ENCODE measurements around the gene VTI1A. TPM values are rescaled to one million over a fixed set of nuclear protein-coding genes. Genes with fewer than 3 reads are reported as not detected.

The VTI1A gene
- total and polyA plus RNA-seq, 2 experiments from 2014 or later: 26.8 to 31.0 TPM

GRCh38 chr10:112859793-112860192 lies 412.8 kb downstream of the VTI1A start:
- Histone ChIP-seq H3K27ac (ENCODE audit: low read depth) (no peak overlapping the region), H3F3A (replicated peaks; ENCODE audit: low read depth) (no peaks in the 10 kb centered on the region), H4K20me1 (replicated peaks; ENCODE audit: insufficient read depth) (no peaks in the 10 kb centered on the region), H3K4me1 (ENCODE audit: insufficient read depth) (no peaks in the 10 kb centered on the region), H3K4me3 (no peak overlapping the region), H2AFZ (no peak overlapping the region), H3K27me3 (ENCODE audit: insufficient read depth) (no peaks in the 10 kb centered on the region), H3K36me3 (ENCODE audit: insufficient read depth) (no peaks in the 10 kb centered on the region), H3K4me2 (no peak overlapping the region), H3K9me2 (ENCODE audit: insufficient read depth) (peaks cover 12% of the 10 kb centered on the region), H3K79me2 (replicated peaks; ENCODE audit: insufficient read depth) (no peaks in the 10 kb centered on the region)
- ATAC-seq (no peak), DNase-seq (ENCODE audit: low spot score) (no peak)
- Mint-ChIP-seq H3K9me3 (peaks cover 10% of the 10 kb centered on the region), H3K36me3 (ENCODE audit: low read depth) (peaks cover 6% of the 10 kb centered on the region), H3K4me3 (no peak overlapping the region), H3K27ac (no peak overlapping the region), H3K4me1 (no peaks in the 10 kb centered on the region), H3K27me3 (ENCODE audit: insufficient read depth, low read depth, poor library complexity) (peaks cover 5% of the 10 kb centered on the region)
- TF ChIP-seq CREB1 (CRISPR knock-in tag; IDR thresholded peaks at IDR 0.05; ENCODE audit: low read depth) (no peak), ZNF462 (CRISPR knock-in tag; IDR thresholded peaks at IDR 0.05) (no peak), EZH2phosphoT487 (IDR thresholded peaks at IDR 0.05; ENCODE audit: unreplicated experiment) (no peak), EZH2 (IDR thresholded peaks at IDR 0.05; ENCODE audit: low read depth, unreplicated experiment) (no peak), NANOG (IDR thresholded peaks at IDR 0.05; ENCODE audit: borderline replicate concordance) (no peak), ZNF331 (CRISPR knock-in tag; IDR thresholded peaks at IDR 0.05; ENCODE audit: low read depth) (no peak), ZNF114 (CRISPR knock-in tag; IDR thresholded peaks at IDR 0.05) (no peak), POLR2AphosphoS5 (IDR thresholded peaks at IDR 0.05; ENCODE audit: low read depth) (no peak), ETS1 (IDR thresholded peaks at IDR 0.05) (no peak), STAT1 (IDR thresholded peaks at IDR 0.05; ENCODE audit: unreplicated experiment) (no peak), CTCF (conservative IDR thresholded peaks at IDR 0.05; ENCODE audit: low read depth in 2 of 2) (no peak), JUNB (IDR thresholded peaks at IDR 0.05; ENCODE audit: unreplicated experiment) (no peak), REST (IDR thresholded peaks at IDR 0.05; ENCODE audit: unreplicated experiment) (no peak)
